WTC11 (cell line): Measurements from ENCODE around the gene MBOAT1.

ENCODE experiments used
- ATF6 ChIP-seq: sonication (generic); formaldehyde crosslinking; IDR thresholded peaks from 2 replicates; pipeline ENCODE4 v1.8.1; 2023; ENCODE audit warnings: mild to moderate bottlenecking, missing genetic modification reagents
- CBFB ChIP-seq: sonication (generic); formaldehyde crosslinking; IDR thresholded peaks from 2 replicates; pipeline ENCODE4 v1.8.1; 2022; ENCODE audit warnings: mild to moderate bottlenecking, low read depth, missing genetic modification reagents
- CREM ChIP-seq: sonication (generic); formaldehyde crosslinking; IDR thresholded peaks from 2 replicates; pipeline ENCODE4 v1.8.1; 2022; ENCODE audit warnings: mild to moderate bottlenecking, missing genetic modification reagents, moderate library complexity
- CTCF ChIP-seq: fragments of 200-600 bp; IDR thresholded peaks from 2 replicates; pipeline ENCODE4 v1.8.0; 2022; ENCODE audit warnings: antibody characterized with exemption
- E2F5 ChIP-seq: sonication (generic); formaldehyde crosslinking; IDR thresholded peaks from 2 replicates; pipeline ENCODE4 v1.8.1; 2022; ENCODE audit warnings: mild to moderate bottlenecking, moderate library complexity, missing genetic modification reagents
- MLX ChIP-seq: sonication (generic); formaldehyde crosslinking; IDR thresholded peaks from 2 replicates; pipeline ENCODE4 v1.8.1; 2023; ENCODE audit warnings: mild to moderate bottlenecking, missing genetic modification reagents, moderate library complexity
- PRDM15 ChIP-seq: sonication (generic); formaldehyde crosslinking; IDR thresholded peaks from 2 replicates; pipeline ENCODE4 v1.8.0; 2022; ENCODE audit warnings: missing genetic modification reagents
- PRRX2 ChIP-seq: fragments of 250-450 bp; sonication (Bioruptor Pico); IDR thresholded peaks from 2 replicates; pipeline ENCODE4 v1.8.0; 2021; ENCODE audit warnings: mild to moderate bottlenecking
- RORB ChIP-seq: fragments of 250-450 bp; sonication (Bioruptor Pico); IDR thresholded peaks from 2 replicates; pipeline ENCODE4 v1.9.0; 2021; ENCODE audit warnings: mild to moderate bottlenecking
- ZNF263 ChIP-seq: sonication (generic); formaldehyde crosslinking; IDR thresholded peaks from 2 replicates; pipeline ENCODE4 v1.8.1; 2022; ENCODE audit warnings: low read depth, mild to moderate bottlenecking, moderate library complexity, missing genetic modification reagents

- TF ChIP-seq PRRX2 (CRISPR knock-in tag) (no peak), CTCF (no peak), PRDM15 (CRISPR knock-in tag) (no peak), ATF6 (CRISPR knock-in tag) (no peak), ZNF263 (CRISPR knock-in tag) (no peak), RORB (CRISPR knock-in tag) (no peak), E2F5 (no peak), MLX (no peak), CBFB (no peak), CREM (CRISPR knock-in tag) (no peak)
Measured at GRCh38 chr6:20260360-20260759, 48.1 kb upstream of the MBOAT1 start.
